PC-3 (cell line): ENCODE results near the gene PPFIBP2.

ENCODE experiments used
- EZH2 ChIP-seq: fragments of 300-600 bp; sonication (generic); IDR thresholded peaks from one replicate; pipeline ENCODE4 v1.6.1; 2017; ENCODE audit warnings: antibody characterized with exemption, mild to moderate bottlenecking, low read length; ENCODE audit not compliant: unreplicated experiment
- EZH2phosphoT487 ChIP-seq: fragments of 300-600 bp; sonication (generic); IDR thresholded peaks from 2 replicates; pipeline ENCODE4 v1.6.1; 2018; ENCODE audit warnings: mild to moderate bottlenecking, antibody characterized with exemption, low read length, borderline replicate concordance
- TF ChIP-seq, protein P1 (sequence below): fragments of 300-600 bp; sonication (generic); conservative IDR thresholded peaks from 2 replicates; pipeline ENCODE4 v1.5.1; 2017; ENCODE audit warnings: antibody characterized with exemption, low read depth, mild to moderate bottlenecking, low read length

DNA sequence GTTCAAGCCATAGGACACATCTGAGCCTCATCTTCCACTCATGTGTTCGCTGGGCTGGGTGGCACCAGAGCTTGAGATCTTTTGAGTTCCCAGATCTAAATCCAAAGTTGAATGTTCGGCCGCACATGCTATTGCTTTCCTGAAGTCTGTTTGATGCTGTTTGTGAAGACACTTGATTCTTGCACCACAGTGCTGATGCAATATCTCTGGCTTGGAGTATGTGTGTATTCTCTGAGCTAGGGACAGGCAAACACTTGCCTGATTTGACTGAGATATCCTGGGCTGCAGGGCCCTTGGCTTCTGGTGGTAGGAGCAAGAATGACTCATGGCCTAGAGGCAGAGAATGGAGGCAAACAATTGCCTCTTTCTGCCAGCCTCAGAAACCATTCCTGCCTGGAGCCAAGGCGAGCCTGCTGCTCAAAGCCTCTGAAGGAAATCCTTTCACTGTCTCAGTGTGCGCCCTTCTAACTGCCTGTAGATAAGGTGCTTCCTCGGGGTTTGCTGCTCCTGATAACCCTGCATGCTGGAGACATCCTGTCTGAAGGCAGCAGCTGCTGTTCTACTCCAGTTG is 86.5 kb downstream of the PPFIBP2 start:
- TF ChIP-seq EZH2 (no peak), EZH2phosphoT487 (no peak)
- TF ChIP-seq, protein P1, sequence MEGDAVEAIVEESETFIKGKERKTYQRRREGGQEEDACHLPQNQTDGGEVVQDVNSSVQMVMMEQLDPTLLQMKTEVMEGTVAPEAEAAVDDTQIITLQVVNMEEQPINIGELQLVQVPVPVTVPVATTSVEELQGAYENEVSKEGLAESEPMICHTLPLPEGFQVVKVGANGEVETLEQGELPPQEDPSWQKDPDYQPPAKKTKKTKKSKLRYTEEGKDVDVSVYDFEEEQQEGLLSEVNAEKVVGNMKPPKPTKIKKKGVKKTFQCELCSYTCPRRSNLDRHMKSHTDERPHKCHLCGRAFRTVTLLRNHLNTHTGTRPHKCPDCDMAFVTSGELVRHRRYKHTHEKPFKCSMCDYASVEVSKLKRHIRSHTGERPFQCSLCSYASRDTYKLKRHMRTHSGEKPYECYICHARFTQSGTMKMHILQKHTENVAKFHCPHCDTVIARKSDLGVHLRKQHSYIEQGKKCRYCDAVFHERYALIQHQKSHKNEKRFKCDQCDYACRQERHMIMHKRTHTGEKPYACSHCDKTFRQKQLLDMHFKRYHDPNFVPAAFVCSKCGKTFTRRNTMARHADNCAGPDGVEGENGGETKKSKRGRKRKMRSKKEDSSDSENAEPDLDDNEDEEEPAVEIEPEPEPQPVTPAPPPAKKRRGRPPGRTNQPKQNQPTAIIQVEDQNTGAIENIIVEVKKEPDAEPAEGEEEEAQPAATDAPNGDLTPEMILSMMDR: no peak
